Superior temporal gyrus (tissue), 1 donor: ENCODE data around the gene COL13A1.

ENCODE experiments used
- DNase-seq: peaks from one replicate; pipeline ENCODE4 v3.0.0-alpha.2; 2016; ENCODE audit errors: extremely low spot score

Gene COL13A1

GRCh38 chr10:69801434-69802315 lies at the start of gene COL13A1:
Gene COL13A1 (plus strand): TSS chr10:69801906. CDS start chr10:69802424, 518 bp downstream.
- no peak for DNase-seq

- no peak for DNase-seq
Measured at GRCh38 chr10:69752479-69752878, 49.2 kb upstream of the COL13A1 start.

GRCh38 chr10:69756279-69756678 lies 45.4 kb upstream of the COL13A1 start:
- DNase-seq = no peak

DNA sequence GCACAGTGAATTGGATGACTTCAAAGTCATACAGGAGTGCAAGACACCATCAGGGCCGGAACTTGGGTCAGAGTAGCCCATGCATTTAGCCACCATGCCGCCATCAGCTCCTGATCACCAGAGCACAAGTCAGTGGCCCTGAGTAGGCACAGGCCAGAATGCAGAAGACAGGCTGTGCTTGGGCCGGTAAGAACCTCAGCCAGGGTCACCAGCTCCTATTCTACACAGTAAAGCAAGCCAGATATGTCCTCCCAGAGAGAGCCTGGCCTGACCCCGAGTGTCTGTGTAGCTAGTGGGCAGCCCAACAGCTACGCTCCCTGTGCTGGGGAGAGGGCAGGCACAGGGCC lies 44.5 kb upstream of the COL13A1 start:
- DNase-seq = no peak

DNA sequence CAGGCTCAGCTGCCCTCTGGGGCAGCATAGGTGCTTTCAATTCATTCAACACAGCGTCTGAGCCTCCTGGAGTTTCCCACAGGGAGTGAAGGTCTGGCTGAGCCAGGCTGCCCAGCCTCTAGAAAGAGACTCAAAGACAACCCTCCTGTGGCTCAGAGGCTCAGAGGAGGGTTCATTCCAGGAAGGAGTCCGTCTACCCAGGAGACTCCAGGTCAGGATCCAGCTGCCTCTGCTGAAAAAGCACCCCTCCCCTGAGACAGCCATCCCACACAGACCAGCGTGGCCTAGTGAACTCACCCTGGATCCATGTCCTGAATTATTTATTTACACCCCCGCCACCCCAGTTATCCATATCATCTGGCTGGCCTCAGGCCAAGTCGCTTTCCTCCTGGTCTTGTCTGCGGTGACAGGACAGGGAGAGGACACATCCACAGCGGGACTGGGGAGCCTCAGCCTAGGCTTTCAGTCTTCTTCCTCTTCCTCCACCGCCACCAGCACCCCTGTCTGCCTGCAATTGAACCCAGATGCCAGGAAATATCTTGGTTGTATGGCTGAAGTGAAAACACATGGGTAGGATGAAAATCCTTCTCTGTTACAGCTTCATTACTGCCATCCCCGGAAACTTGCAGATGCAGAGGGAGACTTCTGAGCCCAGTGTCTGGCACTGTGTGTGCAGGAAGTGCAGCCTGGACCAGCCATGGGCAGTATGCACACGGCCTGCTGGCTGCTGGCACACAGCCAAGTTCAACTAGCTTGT lies 44.0 kb upstream of the COL13A1 start:
- peak; percentile 33 for DNase-seq

- no peak for DNase-seq
Measured at GRCh38 chr10:69758310-69758728, 43.4 kb upstream of the COL13A1 start.

DNA sequence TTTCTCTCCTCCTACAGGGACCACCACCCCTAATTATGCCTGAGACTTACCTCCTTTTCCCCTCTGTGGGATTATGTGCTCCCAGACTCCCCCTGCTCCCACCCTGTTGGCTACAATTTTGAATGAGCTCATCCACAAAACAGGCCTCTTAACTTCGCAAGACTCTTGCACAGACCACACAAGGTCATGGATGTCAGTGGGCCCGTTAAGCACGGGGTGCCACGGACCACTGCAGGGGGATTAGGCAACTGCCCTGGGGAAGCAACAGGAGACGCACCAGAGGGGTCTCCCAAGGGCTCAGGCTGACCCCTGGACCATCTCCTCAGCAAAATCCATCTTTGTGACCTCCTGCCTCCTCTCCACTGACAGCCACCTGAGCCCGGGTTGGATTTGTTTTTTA lies 42.1 kb upstream of the COL13A1 start:
- no peak for DNase-seq

GRCh38 chr10:69760072-69760471 lies 41.6 kb upstream of the COL13A1 start:
- DNase-seq = no peak

DNA sequence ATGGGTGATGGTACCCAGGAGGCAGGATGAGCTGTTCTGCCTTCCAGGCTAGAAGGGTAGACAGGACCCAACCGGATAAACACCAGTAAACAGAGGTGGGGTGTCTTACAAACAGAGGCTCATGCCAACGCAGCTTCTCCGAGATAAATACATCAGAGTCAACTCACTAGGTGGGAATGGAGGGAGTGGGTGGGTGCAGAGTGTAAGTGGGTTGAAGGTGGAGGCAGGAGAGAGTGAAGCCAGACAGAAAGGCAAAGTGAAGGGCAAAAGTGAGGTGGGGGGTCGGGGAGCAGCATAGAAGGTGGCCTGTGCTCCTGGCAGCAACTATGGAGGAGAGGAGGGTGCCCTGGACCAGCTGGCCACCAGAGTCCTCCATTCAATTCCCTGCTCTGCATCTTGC lies 40.4 kb upstream of the COL13A1 start:
- DNase-seq = no peak

DNA sequence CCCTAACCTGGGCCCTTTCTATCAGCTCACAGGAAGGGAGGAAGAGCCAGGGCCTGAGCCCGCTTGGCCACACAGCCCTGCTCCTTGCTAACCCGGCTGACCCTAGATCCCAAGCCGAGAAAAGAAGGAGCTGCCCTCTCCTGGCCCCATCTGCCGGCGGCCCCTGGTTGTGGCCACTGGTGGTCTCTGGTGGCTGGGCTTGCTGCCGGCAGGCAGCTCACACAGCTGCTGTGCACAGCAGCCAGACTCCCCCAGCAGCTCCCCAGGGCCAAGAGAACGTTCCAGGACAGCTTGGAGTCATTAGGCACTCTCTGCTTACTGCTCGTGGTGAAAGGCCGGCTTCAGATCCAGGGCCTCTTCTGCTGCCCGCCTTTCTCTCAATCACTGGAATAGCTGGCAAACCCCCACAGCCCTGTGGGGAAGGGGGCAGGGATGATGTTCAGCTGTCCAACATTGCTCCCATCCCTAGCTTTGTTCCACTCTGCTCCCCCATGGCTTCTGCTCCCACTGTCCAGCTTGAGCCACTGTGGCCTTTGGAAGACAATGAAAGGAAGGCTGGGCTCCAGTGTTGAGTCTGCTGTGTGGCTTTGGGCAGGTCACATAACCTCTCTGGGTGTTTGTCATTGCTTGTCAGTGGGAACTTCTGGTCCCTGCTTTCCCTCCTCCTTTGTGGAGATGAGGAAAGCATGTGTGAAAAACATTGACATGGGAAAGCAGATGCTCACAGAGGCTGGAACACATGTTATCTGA lies 35.4 kb upstream of the COL13A1 start:
- no peak for DNase-seq

DNA sequence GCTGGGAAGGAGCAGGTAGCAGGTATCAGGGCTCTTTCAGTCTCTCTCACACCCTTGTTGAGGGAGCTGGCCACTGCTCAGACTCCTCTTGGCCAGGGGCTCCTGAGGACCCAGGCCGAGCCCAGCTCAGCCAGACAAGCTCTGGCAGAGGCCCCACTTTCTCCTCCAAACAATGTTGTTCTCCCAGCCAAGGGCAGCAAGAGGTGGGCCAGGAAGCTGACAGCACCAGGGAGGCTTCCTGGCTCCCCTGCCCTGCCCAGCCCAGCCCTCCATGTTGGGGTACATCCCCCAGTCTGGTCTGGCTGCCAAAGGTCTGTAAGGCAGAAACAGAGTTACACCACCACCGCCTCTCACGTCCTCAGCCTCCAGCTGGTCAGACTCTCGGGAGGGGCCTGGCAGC lies 33.9 kb upstream of the COL13A1 start:
- DNase-seq = no peak

GRCh38 chr10:69768386-69768785 lies 33.3 kb upstream of the COL13A1 start:
- DNase-seq = no peak

GRCh38 chr10:69769395-69769992 lies 32.2 kb upstream of the COL13A1 start:
- no peak for DNase-seq

- no peak for DNase-seq
Measured at GRCh38 chr10:69772933-69773704, 28.6 kb upstream of the COL13A1 start.

- no peak for DNase-seq
Measured at GRCh38 chr10:69774596-69774995, 27.1 kb upstream of the COL13A1 start.

GRCh38 chr10:69780077-69780476 lies 21.6 kb upstream of the COL13A1 start:
- no peak for DNase-seq

DNA sequence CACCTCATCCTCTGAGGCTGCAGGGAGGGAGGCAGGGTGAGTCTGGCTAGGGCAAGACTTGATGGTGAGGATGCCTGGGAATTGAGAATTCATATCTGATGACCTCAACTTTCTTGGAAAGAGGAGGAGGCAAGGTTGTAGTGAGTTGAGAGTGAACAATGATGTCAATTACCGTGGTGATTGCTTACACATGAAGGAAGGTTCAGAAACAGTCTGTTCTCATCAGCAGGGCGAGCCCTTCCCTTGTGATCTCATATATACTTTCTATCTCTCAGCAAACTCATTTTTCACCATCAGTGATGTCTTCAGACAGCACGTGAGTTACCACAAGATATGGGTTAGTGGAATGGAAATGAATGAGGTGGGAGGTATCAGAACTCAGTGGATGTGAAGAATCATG lies 20.1 kb upstream of the COL13A1 start:
- DNase-seq = no peak

DNA sequence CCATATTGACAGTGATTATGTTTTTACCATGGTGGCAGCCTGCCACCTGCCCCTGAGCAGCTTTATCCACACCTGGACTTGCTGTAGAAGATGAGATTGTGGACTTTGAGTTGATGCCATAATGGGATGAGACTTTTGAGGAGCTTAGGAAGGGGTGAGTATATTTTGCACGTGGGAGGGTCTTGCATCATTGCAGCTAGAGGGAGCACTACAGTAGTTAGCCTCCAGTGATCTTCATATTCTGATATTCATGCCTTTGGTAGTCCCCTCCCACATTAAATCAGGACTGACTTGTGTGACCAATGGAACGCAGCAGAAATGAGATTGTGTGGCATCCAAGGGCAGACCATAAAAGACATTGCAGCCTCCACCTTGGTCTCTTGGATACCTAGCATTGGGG lies 18.2 kb upstream of the COL13A1 start:
- no peak for DNase-seq

DNA sequence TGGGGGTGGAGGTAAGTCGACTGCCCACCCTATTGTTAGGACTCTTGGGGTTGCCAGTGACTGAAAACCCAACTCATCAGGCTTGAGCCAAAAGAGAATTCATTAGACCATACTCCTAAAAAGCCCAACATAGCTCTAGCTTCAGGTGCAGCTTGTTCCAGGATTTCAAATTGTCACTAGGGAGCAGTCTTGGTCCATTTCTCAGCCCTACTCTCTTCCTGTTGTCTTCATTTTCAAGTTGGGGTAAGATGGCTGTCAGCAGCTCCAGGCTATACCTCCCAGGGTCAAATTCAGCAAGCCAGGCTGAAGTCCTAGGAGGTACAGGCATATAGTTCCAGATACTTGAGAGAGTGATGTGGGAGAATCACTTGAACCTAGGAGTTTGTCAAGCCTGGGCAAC lies 14.9 kb upstream of the COL13A1 start:
- no peak for DNase-seq

DNA sequence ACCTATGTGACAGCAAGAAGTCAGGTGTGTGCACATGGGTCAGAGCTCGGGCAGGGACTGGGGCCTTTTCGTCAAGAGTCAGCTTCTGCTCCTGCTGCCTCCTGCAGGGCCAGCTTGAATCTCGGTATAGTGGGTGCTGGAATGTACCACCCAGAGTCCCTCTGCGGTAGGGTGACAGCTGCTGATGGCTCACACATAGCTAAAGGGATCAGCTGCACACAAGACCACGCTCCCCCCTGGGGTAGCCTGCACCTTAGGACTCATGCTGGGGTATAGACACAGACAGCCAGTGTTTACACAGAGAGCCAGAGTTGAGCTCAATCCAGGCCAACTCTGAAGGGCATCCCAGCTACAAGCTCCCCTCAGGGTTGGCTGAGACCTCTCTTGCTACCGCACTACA lies 14.0 kb upstream of the COL13A1 start:
- no peak for DNase-seq

DNA sequence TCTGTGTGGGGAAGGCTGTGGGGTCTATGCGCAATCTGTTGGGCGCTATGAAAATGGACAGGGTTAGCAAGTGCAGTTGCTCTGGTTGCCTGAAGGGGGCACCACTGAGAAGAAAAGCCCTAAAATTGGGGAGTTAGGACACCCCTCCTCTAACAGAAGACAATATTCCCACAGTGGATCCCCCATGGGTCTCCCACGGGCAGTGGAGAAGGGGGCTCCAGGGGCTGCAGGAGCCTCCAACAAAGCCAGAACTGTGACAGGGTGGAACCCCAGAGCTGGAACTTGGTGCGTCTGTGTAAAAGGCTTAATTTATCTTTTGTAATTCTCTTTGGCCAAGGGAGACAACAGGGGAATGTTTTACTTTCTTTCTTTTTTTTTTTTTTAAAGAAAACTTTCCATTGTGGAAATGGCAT lies 12.5 kb upstream of the COL13A1 start:
- no peak for DNase-seq
